HCT116 (cell line): ENCODE measurements around the gene DCTN4. TPM values are rescaled to one million over a fixed set of nuclear protein-coding genes. Genes with fewer than 3 reads are reported as not detected.
A peak's percentile ranks its signal among the peaks of the same experiment; 100 is the strongest.

Experiments used
- ATAC-seq: fragments of 200-7000 bp; cut with Tn5 transposase; 2 replicates; pipeline ENCODE4 v1.9.1; 2020; ENCODE audit warnings: mild to moderate bottlenecking, moderate library complexity
- BruUV-seq: library from RNA; stranded (reverse); fragments of 400-500 nt; replicated peaks from 2 replicates; lab custom pipeline; 2021; lab: Mats Ljungman, UMichigan
- CTCF ChIA-PET: fragments of 300-600 bp; sonication (Branson Sonifier 250); formaldehyde crosslinking; loops from one replicate; lab custom pipeline; 2021; ENCODE audit warnings: antibody characterized with exemption; lab: Charles Lee
- POLR2A ChIA-PET: fragments of 300-600, 350-600 bp; sonication (Branson Sonifier 250); formaldehyde crosslinking; loops from one replicate; lab custom pipeline; 2021; ENCODE audit warnings: antibody characterized with exemption; lab: Charles Lee
- RAD21 ChIA-PET, 2 experiments: fragments of 300-600 bp; sonication (Branson Sonifier 250); formaldehyde crosslinking; loops; one replicate each; lab custom pipeline; 2023; ENCODE audit warnings: low total read pairs in 2 of 2; ENCODE audit not compliant: uncharacterized antibody in 2 of 2, unreplicated experiment in 2 of 2, low non-redundant PET in 1 of 2; lab: Charles Lee
- DNase-seq: peaks from one replicate; pipeline ENCODE4 v3.0.0-alpha.2; 2010; ENCODE audit warnings: low read depth, low spot score
- H2AFZ ChIP-seq: fragments of 200-600 bp; shearing (Covaris generic), sonication (generic); 2 replicates; pipeline ENCODE4 v1.6.1; 2017; ENCODE audit warnings: low read depth, mixed run types, mixed read lengths, antibody characterized with exemption, low read length; ENCODE audit not compliant: poor library complexity, severe bottlenecking
- H3K27ac ChIP-seq: 2 replicates; pipeline ENCODE4 v1.5.1; 2012; ENCODE audit warnings: low read depth, low read length
- H3K27me3 ChIP-seq: fragments of 200-600 bp; sonication (generic); 2 replicates; pipeline ENCODE4 v1.6.1; 2016; ENCODE audit warnings: mixed run types, low read length, mixed read lengths; ENCODE audit not compliant: insufficient read depth
- H3K36me3 ChIP-seq, 2 experiments: fragments of 200-500 bp in 1 of 2; fragments of 200-600 bp in 1 of 2; sonication (Bioruptor generic) in 1 of 2; sonication (generic) in 1 of 2; 2 replicates each; pipeline versions ENCODE4 v1.5.1 to v1.6.1; 2014 to 2016; ENCODE audit warnings: low read length in 2 of 2, inconsistent platforms in 1 of 2, mixed read lengths in 1 of 2, mixed run types in 1 of 2; ENCODE audit not compliant: insufficient read depth in 2 of 2, control insufficient read depth in 1 of 2
- H3K4me1 ChIP-seq, 2 experiments: fragments of 200-600 bp in 1 of 2; sonication (generic) in 1 of 2; 2 replicates each; pipeline versions ENCODE4 v1.5.1 to v1.6.1; 2012 to 2017; ENCODE audit warnings: low read length in 2 of 2, inconsistent platforms in 1 of 2, mild to moderate bottlenecking in 1 of 2, mixed read lengths in 1 of 2, mixed run types in 1 of 2, moderate library complexity in 1 of 2; ENCODE audit not compliant: insufficient read depth in 2 of 2, control insufficient read depth in 1 of 2
- H3K4me2 ChIP-seq: fragments of 200-600 bp; sonication (generic); 2 replicates; pipeline ENCODE4 v1.6.1; 2017; ENCODE audit warnings: mixed run types, low read length, mixed read lengths
- H3K4me3 ChIP-seq, 2 experiments: fragments of 200-600 bp in 1 of 2; sonication (generic) in 1 of 2; replicated peaks in 1 of 2; 2 replicates each; pipeline ENCODE4 v1.5.1; 2011 to 2016; ENCODE audit warnings: low read length in 2 of 2, control low read depth in 1 of 2, low read depth in 1 of 2, mild to moderate bottlenecking in 1 of 2, mixed read lengths in 1 of 2, mixed run types in 1 of 2
- H3K79me2 ChIP-seq: fragments of 200-600 bp; sonication (generic); 2 replicates; pipeline ENCODE4 v1.6.1; 2017; ENCODE audit warnings: mild to moderate bottlenecking, mixed run types, low read length, moderate library complexity, mixed read lengths; ENCODE audit not compliant: insufficient read depth
- H3K9ac ChIP-seq: fragments of 200-600 bp; sonication (generic); 2 replicates; pipeline ENCODE4 v1.6.1; 2016; ENCODE audit warnings: low read length, mixed read lengths
- H3K9me2 ChIP-seq: fragments of 200-600 bp; sonication (generic), shearing (Covaris generic); 2 replicates; pipeline ENCODE4 v1.6.1; 2017; ENCODE audit warnings: mixed run types, mild to moderate bottlenecking, moderate library complexity; ENCODE audit not compliant: insufficient read depth
- H3K9me3 ChIP-seq, 2 experiments: fragments of 200-500 bp in 1 of 2; fragments of 200-600 bp in 1 of 2; sonication (Bioruptor generic) in 1 of 2; sonication (generic) in 1 of 2; 2 replicates each; pipeline ENCODE4 v1.6.1; 2014 to 2017; ENCODE audit warnings: low read length in 2 of 2, mixed read lengths in 2 of 2, inconsistent platforms in 1 of 2, low read depth in 1 of 2, mild to moderate bottlenecking in 1 of 2, mixed run types in 1 of 2, moderate library complexity in 1 of 2; ENCODE audit not compliant: control insufficient read depth in 1 of 2, insufficient read depth in 1 of 2
- H4K20me1 ChIP-seq: fragments of 200-600 bp; sonication (generic), shearing (Covaris generic); 2 replicates; pipeline ENCODE4 v1.6.1; 2017; ENCODE audit warnings: mixed run types, mild to moderate bottlenecking, moderate library complexity; ENCODE audit not compliant: insufficient read depth
- CEBPB ChIP-seq: IDR thresholded peaks from 2 replicates; pipeline ENCODE4 v1.6.1; 2012; ENCODE audit warnings: low read depth
- CTCF ChIP-seq, 3 experiments: fragments of 200-600 bp in 1 of 3; sonication (generic) in 1 of 3; IDR thresholded peaks in 2 of 3; conservative IDR thresholded peaks in 1 of 3; 2 replicates each; pipeline ENCODE4 v1.5.1; 2012 to 2017; ENCODE audit warnings: low read depth in 2 of 3, low read length in 2 of 3, antibody characterized with exemption in 1 of 3, borderline replicate concordance in 1 of 3, control low read depth in 1 of 3, mild to moderate bottlenecking in 1 of 3, mixed read lengths in 1 of 3, mixed run types in 1 of 3, moderate library complexity in 1 of 3; ENCODE audit not compliant: insufficient read depth in 1 of 3
- EGR1 ChIP-seq: IDR thresholded peaks from 2 replicates; pipeline ENCODE4 v1.6.1; 2012; ENCODE audit warnings: low read depth
- JUND ChIP-seq: IDR thresholded peaks from 2 replicates; pipeline ENCODE4 v1.6.1; 2012
- MAX ChIP-seq: IDR thresholded peaks from 2 replicates; pipeline ENCODE4 v1.6.1; 2012
- POLR2AphosphoS5 ChIP-seq: IDR thresholded peaks from 2 replicates; pipeline ENCODE4 v1.6.1; 2011; ENCODE audit warnings: mild to moderate bottlenecking, low read depth, low read length, moderate library complexity
- REST ChIP-seq: IDR thresholded peaks from 2 replicates; pipeline ENCODE4 v1.6.1; 2012; ENCODE audit warnings: low read depth
- SP1 ChIP-seq: IDR thresholded peaks from 2 replicates; pipeline ENCODE4 v1.6.1; 2012; ENCODE audit warnings: low read depth
- SRF ChIP-seq: IDR thresholded peaks from 2 replicates; pipeline ENCODE4 v1.6.1; 2012; ENCODE audit warnings: low read depth
- TCF7L2 ChIP-seq: IDR thresholded peaks from 2 replicates; pipeline ENCODE4 v1.7.0; 2011; ENCODE audit warnings: borderline replicate concordance, inconsistent platforms; ENCODE audit not compliant: insufficient read depth, insufficient read length; ENCODE audit errors: extremely low read depth
- ZFX ChIP-seq: fragments of 450-650 bp; IDR thresholded peaks from 2 replicates; pipeline ENCODE4 v1.6.1; 2017
- intact Hi-C: fragments of 100-400 bp; cut with micrococcal nuclease; formaldehyde crosslinking; loops from 2 replicates; pipeline ENCODE4 v1.10.0; 2022
- total RNA-seq: library from RNA; stranded (reverse); gene quantifications from one replicate; pipeline ENCODE4 v1.2.1, GENCODE V29; 2021; ENCODE audit not compliant: unreplicated experiment

Gene DCTN4
- total RNA-seq, 1 experiment from 2014 or later = 78.8 TPM

GRCh38 chr5:150758203-150758530, 650 bp downstream of the DCTN4 start:
- peak overlapping the region; percentile 86 for H3K4me2 ChIP-seq
- H3K9ac ChIP-seq = peak overlapping the region; percentile 84
- ChIA-PET POLR2A (interaction anchor here (1.0 to 1.5 kb wide), 8 partner anchors 12 to 32 kb away, joined by 3 to 7 read pairs (median 5); partner anchors contain the start of gene SMIM3), CTCF (no interaction called here), RAD21 (interaction anchor here in 1 of 2 experiments (1.0 kb wide), 1 partner anchor 25 kb away, joined by 3 read pairs; no protein-coding TSS in a partner anchor)
- no peaks in the 10 kb centered on the region for H3K9me3 ChIP-seq
- ATAC-seq = peak; percentile 25
- DNase-seq = no peak
- TSS peak; percentile 65 for BruUV-seq
- H3K4me1 ChIP-seq = peaks cover 5 to 19% of the 10 kb centered on the region in 2 experiments
- intact Hi-C loops = loop anchor here (1.0 to 5.0 kb wide), 3 partner anchors 21 to 89 kb away; partner anchors contain the start of genes RBM22 and SMIM3
- no peaks in the 10 kb centered on the region for H3K27me3 ChIP-seq
- H2AFZ ChIP-seq = no peak overlapping the region
- TF ChIP-seq ZFX (peak; percentile 85), TCF7L2 (no peak)
- no peaks in the 10 kb centered on the region for H3K9me2 ChIP-seq
- H3K36me3 ChIP-seq = peaks cover 25% of the 10 kb centered on the region in 2 experiments
- H3K27ac ChIP-seq = peak overlapping the region; percentile 76
- H3K4me3 ChIP-seq = peak overlapping the region; percentile 94 to 95
- H4K20me1 ChIP-seq = no peaks in the 10 kb centered on the region
- peaks cover 51% of the 10 kb centered on the region for H3K79me2 ChIP-seq

GRCh38 chr5:150757087-150757649, 1.6 kb downstream of the DCTN4 start:
- Histone ChIP-seq H2AFZ (no peak overlapping the region), H3K36me3 (peaks cover 27 to 32% of the 10 kb centered on the region in 2 experiments), H3K4me2 (peak overlapping the region; percentile 86), H3K9ac (peak overlapping the region; percentile 22; the same call in 1 of the 2 replicates), H3K9me3 (no peaks in the 10 kb centered on the region), H3K27ac (no peak overlapping the region; the same call in 1 of the 2 replicates), H4K20me1 (no peaks in the 10 kb centered on the region), H3K9me2 (no peaks in the 10 kb centered on the region), H3K79me2 (peaks cover 60% of the 10 kb centered on the region), H3K4me3 (peak overlapping the region; percentile 94 to 95), H3K4me1 (peaks cover 5 to 17% of the 10 kb centered on the region in 2 experiments), H3K27me3 (no peaks in the 10 kb centered on the region)
- intact Hi-C loops = loop anchor here (5.0 kb wide), 1 partner anchor 55 kb away; the partner anchor contains the start of gene RBM22
- no TSS peak for BruUV-seq
- ChIA-PET POLR2A (no interaction called here), RAD21 (no interaction called here), CTCF (no interaction called here)
- no peak for ATAC-seq
- DNase-seq = no peak
- TF ChIP-seq SP1 = no peak
- TF ChIP-seq CEBPB = no peak
- no peak for TF ChIP-seq CTCF (IDR thresholded peaks at IDR 0.05 in 2 of 3, conservative IDR thresholded peaks at IDR 0.05 in 1 of 3; ENCODE audit: borderline replicate concordance in 1 of 3, insufficient read depth in 1 of 3, low read depth in 2 of 3, low read length in 2 of 3)
- no peak for TF ChIP-seq REST
- TF ChIP-seq JUND = no peak
- no peak for TF ChIP-seq POLR2AphosphoS5
- no peak for TF ChIP-seq ZFX
- no peak for TF ChIP-seq SRF
- TF ChIP-seq MAX = no peak
- no peak for TF ChIP-seq EGR1
